SK-N-SH treated with all-trans-retinoic acid at 6 μM for 48 hours (cell line): ENCODE measurements around the gene IMPACT.

Experiments used
- ATAC-seq: fragments of 200-7000 bp; cut with Tn5 transposase; 3 replicates; pipeline ENCODE4 v1.9.1; 2020; ENCODE audit warnings: mild to moderate bottlenecking, moderate library complexity
- ARNTL ChIP-seq: fragments of 450-650 bp; formaldehyde crosslinking; IDR thresholded peaks from 2 replicates; pipeline ENCODE4 v1.5.0; 2020; ENCODE audit warnings: low read depth, mild to moderate bottlenecking, moderate library complexity, borderline replicate concordance
- BACH2 ChIP-seq: fragments of 250-450 bp; sonication (Bioruptor Pico); IDR thresholded peaks from 2 replicates; pipeline ENCODE4 v1.9.0; 2021; ENCODE audit warnings: mild to moderate bottlenecking, borderline replicate concordance
- CSDC2 ChIP-seq: fragments of 250-450 bp; sonication (Bioruptor Pico); IDR thresholded peaks from 2 replicates; pipeline ENCODE4 v1.5.0; 2020; ENCODE audit warnings: mild to moderate bottlenecking, moderate library complexity
- ESRRG ChIP-seq: fragments of 250-450 bp; sonication (Bioruptor Pico); IDR thresholded peaks from 2 replicates; pipeline ENCODE4 v1.6.1; 2021; ENCODE audit warnings: mild to moderate bottlenecking
- GLIS3 ChIP-seq: fragments of 250-450 bp; sonication (Bioruptor Pico); IDR thresholded peaks from 2 replicates; pipeline ENCODE4 v1.5.0; 2020; ENCODE audit warnings: mild to moderate bottlenecking, moderate library complexity
- ISL1 ChIP-seq: fragments of 250-450 bp; sonication (Bioruptor Pico); IDR thresholded peaks from 2 replicates; pipeline ENCODE4 v2.1.2; 2022; ENCODE audit warnings: mild to moderate bottlenecking, moderate library complexity
- OSR1 ChIP-seq: fragments of 250-450 bp; sonication (Bioruptor Pico); IDR thresholded peaks from 2 replicates; pipeline ENCODE4 v1.8.0; 2022; ENCODE audit warnings: moderate library complexity, mild to moderate bottlenecking, inconsistent platforms
- PPARA ChIP-seq: fragments of 250-450 bp; sonication (Bioruptor Pico); IDR thresholded peaks from 2 replicates; pipeline ENCODE4 v1.5.0; 2020; ENCODE audit warnings: mild to moderate bottlenecking, borderline replicate concordance
- RARB ChIP-seq: fragments of 250-450 bp; sonication (Bioruptor Pico); IDR thresholded peaks from 2 replicates; pipeline ENCODE4 v1.8.0; 2021; ENCODE audit warnings: mild to moderate bottlenecking, moderate library complexity
- SNAI2 ChIP-seq: fragments of 250-450 bp; sonication (Bioruptor Pico); IDR thresholded peaks from 2 replicates; pipeline ENCODE4 v1.5.0; 2020; ENCODE audit warnings: mild to moderate bottlenecking, moderate library complexity
- TCF4 ChIP-seq: fragments of 250-450 bp; sonication (Bioruptor Pico); IDR thresholded peaks from 2 replicates; pipeline ENCODE4 v1.8.0; 2021; ENCODE audit warnings: mild to moderate bottlenecking, moderate library complexity, borderline replicate concordance
- TOX ChIP-seq: fragments of 250-450 bp; sonication (Bioruptor Pico); IDR thresholded peaks from 2 replicates; pipeline ENCODE4 v1.8.0; 2021; ENCODE audit warnings: mild to moderate bottlenecking, moderate library complexity, borderline replicate concordance
- ZC3H10 ChIP-seq: fragments of 250-450 bp; sonication (Bioruptor Pico); IDR thresholded peaks from 2 replicates; pipeline ENCODE4 v1.5.1; 2021; ENCODE audit warnings: mild to moderate bottlenecking, moderate library complexity
- ZFP3 ChIP-seq: fragments of 250-450 bp; sonication (Bioruptor Pico); IDR thresholded peaks from 2 replicates; pipeline ENCODE4 v1.5.0; 2020; ENCODE audit warnings: mild to moderate bottlenecking, moderate library complexity
- ZFP30 ChIP-seq: fragments of 450-650 bp; formaldehyde crosslinking; IDR thresholded peaks from 2 replicates; pipeline ENCODE4 v1.5.0; 2022; ENCODE audit warnings: mild to moderate bottlenecking, moderate library complexity
- ZNF565 ChIP-seq: fragments of 450-650 bp; formaldehyde crosslinking; conservative IDR thresholded peaks from 2 replicates; pipeline ENCODE4 v1.5.0; 2020; ENCODE audit warnings: low read depth, mild to moderate bottlenecking, moderate library complexity
- ZNF70 ChIP-seq: fragments of 450-650 bp; formaldehyde crosslinking; IDR thresholded peaks from 2 replicates; pipeline ENCODE4 v1.5.0; 2020; ENCODE audit warnings: mild to moderate bottlenecking, moderate library complexity
- ZNF8 ChIP-seq: fragments of 450-650 bp; formaldehyde crosslinking; IDR thresholded peaks from 2 replicates; pipeline ENCODE4 v1.5.0; 2020; ENCODE audit warnings: mild to moderate bottlenecking, moderate library complexity
- TF ChIP-seq, protein P1 (sequence below): fragments of 250-450 bp; sonication (Bioruptor Pico); IDR thresholded peaks from 2 replicates; pipeline ENCODE4 v1.5.1; 2020; ENCODE audit warnings: low read depth, mild to moderate bottlenecking, moderate library complexity
- TF ChIP-seq, protein P2 (sequence below): fragments of 250-450 bp; sonication (Bioruptor Pico); IDR thresholded peaks from 2 replicates; pipeline ENCODE4 v1.5.0; 2020; ENCODE audit warnings: mild to moderate bottlenecking, moderate library complexity
- TF ChIP-seq, protein P3 (sequence below): fragments of 250-450 bp; sonication (Bioruptor Pico); IDR thresholded peaks from 2 replicates; pipeline ENCODE4 v1.8.0; 2021; ENCODE audit warnings: low read depth, mild to moderate bottlenecking, moderate library complexity, borderline replicate concordance
- TF ChIP-seq, protein P4 (sequence below): fragments of 250-450 bp; sonication (Bioruptor Pico); IDR thresholded peaks from 2 replicates; pipeline ENCODE4 v1.8.0; 2020; ENCODE audit warnings: mild to moderate bottlenecking, moderate library complexity, borderline replicate concordance
- TF ChIP-seq, protein P5 (sequence below): fragments of 250-450 bp; sonication (Bioruptor Pico); IDR thresholded peaks from 2 replicates; pipeline ENCODE4 v1.5.1; 2021; ENCODE audit warnings: mild to moderate bottlenecking, moderate library complexity

The IMPACT gene

DNA sequence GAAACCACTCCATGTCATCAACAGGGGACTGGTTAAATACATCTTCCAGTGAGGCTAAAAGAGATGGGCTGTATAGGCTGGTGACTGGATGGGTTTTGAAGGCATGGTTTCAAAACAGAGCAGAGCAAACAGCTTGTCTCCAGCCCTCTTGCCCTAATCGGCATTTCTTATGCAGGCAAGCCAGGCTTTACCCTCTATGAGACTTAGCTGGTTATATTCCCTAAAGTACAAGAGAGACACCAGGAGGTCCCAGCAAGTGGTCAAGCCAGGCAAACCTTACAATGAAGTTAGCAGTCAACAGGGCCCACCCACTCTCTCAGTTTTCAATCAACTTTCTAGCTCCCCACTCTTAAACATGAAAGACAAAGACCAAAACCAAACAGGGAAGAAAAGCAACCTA, 47.9 kb upstream of the IMPACT start (continued):
- TF ChIP-seq, protein P1, sequence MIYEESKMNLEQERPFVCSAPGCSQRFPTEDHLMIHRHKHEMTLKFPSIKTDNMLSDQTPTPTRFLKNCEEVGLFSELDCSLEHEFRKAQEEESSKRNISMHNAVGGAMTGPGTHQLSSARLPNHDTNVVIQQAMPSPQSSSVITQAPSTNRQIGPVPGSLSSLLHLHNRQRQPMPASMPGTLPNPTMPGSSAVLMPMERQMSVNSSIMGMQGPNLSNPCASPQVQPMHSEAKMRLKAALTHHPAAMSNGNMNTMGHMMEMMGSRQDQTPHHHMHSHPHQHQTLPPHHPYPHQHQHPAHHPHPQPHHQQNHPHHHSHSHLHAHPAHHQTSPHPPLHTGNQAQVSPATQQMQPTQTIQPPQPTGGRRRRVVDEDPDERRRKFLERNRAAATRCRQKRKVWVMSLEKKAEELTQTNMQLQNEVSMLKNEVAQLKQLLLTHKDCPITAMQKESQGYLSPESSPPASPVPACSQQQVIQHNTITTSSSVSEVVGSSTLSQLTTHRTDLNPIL (CRISPR knock-in tag), result no peak
- TF ChIP-seq ARNTL, result no peak
- no peak for TF ChIP-seq ZC3H10
- TF ChIP-seq CSDC2 (CRISPR knock-in tag), result no peak
- TF ChIP-seq BACH2 (CRISPR knock-in tag), result no peak
- TF ChIP-seq ZFP30 (CRISPR knock-in tag), result no peak
- TF ChIP-seq ESRRG (CRISPR knock-in tag), result no peak
- no peak for TF ChIP-seq GLIS3
- TF ChIP-seq RARB (CRISPR knock-in tag), result no peak

DNA sequence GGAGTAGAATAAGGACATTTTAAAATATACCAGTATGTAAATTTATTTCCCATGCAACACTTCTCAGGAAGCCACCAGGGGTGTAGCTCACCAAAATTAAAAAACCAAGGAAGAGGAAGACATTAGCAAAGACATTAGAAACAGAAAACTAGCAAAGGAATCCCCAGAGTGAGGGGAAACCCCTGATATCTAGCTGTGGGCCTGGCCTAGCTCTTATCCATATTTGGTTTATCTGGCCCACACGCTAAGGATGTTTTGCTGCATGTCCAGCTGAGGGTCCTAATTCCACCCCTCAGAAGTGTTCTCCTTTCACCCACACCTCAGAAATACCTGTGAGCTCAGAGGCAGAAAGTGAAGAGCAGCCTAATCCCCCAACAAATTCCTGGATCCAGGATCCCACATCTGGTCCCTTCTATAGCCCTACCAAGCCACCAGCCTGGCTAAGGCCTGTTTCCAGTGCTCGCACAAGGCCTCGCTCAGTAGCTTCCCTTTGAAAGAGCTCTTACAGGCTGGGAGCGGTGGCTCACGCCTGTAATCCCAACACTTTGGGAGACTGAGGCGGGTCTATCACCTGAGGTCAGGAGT, 46.2 kb upstream of the IMPACT start:
- TF ChIP-seq, protein P2, sequence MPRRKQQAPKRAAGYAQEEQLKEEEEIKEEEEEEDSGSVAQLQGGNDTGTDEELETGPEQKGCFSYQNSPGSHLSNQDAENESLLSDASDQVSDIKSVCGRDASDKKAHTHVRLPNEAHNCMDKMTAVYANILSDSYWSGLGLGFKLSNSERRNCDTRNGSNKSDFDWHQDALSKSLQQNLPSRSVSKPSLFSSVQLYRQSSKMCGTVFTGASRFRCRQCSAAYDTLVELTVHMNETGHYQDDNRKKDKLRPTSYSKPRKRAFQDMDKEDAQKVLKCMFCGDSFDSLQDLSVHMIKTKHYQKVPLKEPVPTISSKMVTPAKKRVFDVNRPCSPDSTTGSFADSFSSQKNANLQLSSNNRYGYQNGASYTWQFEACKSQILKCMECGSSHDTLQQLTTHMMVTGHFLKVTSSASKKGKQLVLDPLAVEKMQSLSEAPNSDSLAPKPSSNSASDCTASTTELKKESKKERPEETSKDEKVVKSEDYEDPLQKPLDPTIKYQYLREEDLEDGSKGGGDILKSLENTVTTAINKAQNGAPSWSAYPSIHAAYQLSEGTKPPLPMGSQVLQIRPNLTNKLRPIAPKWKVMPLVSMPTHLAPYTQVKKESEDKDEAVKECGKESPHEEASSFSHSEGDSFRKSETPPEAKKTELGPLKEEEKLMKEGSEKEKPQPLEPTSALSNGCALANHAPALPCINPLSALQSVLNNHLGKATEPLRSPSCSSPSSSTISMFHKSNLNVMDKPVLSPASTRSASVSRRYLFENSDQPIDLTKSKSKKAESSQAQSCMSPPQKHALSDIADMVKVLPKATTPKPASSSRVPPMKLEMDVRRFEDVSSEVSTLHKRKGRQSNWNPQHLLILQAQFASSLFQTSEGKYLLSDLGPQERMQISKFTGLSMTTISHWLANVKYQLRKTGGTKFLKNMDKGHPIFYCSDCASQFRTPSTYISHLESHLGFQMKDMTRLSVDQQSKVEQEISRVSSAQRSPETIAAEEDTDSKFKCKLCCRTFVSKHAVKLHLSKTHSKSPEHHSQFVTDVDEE (CRISPR knock-in tag), result no peak
- no peak for TF ChIP-seq GLIS3
- no peak for TF ChIP-seq PPARA (CRISPR knock-in tag)
- TF ChIP-seq ZFP3 (CRISPR knock-in tag), result no peak
- TF ChIP-seq, protein P3, sequence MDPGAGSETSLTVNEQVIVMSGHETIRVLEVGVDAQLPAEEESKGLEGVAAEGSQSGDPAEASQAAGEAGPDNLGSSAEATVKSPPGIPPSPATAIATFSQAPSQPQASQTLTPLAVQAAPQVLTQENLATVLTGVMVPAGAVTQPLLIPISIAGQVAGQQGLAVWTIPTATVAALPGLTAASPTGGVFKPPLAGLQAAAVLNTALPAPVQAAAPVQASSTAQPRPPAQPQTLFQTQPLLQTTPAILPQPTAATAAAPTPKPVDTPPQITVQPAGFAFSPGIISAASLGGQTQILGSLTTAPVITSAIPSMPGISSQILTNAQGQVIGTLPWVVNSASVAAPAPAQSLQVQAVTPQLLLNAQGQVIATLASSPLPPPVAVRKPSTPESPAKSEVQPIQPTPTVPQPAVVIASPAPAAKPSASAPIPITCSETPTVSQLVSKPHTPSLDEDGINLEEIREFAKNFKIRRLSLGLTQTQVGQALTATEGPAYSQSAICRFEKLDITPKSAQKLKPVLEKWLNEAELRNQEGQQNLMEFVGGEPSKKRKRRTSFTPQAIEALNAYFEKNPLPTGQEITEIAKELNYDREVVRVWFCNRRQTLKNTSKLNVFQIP, result no peak
- TF ChIP-seq ZNF565 (CRISPR knock-in tag), result no peak
- TF ChIP-seq OSR1 (CRISPR knock-in tag), result no peak
- TF ChIP-seq, protein P4, sequence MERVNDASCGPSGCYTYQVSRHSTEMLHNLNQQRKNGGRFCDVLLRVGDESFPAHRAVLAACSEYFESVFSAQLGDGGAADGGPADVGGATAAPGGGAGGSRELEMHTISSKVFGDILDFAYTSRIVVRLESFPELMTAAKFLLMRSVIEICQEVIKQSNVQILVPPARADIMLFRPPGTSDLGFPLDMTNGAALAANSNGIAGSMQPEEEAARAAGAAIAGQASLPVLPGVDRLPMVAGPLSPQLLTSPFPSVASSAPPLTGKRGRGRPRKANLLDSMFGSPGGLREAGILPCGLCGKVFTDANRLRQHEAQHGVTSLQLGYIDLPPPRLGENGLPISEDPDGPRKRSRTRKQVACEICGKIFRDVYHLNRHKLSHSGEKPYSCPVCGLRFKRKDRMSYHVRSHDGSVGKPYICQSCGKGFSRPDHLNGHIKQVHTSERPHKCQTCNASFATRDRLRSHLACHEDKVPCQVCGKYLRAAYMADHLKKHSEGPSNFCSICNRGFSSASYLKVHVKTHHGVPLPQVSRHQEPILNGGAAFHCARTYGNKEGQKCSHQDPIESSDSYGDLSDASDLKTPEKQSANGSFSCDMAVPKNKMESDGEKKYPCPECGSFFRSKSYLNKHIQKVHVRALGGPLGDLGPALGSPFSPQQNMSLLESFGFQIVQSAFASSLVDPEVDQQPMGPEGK (CRISPR knock-in tag), result no peak
- no peak for TF ChIP-seq TOX (CRISPR knock-in tag)
- TF ChIP-seq, protein P1 (CRISPR knock-in tag), result no peak
- no peak for TF ChIP-seq ZNF8 (CRISPR knock-in tag)
- no peak for TF ChIP-seq ZFP30 (CRISPR knock-in tag)
- TF ChIP-seq ZNF70 (CRISPR knock-in tag), result no peak
- TF ChIP-seq ARNTL, result no peak
- no peak for TF ChIP-seq CSDC2 (CRISPR knock-in tag)
- TF ChIP-seq ISL1, result no peak
- no peak for TF ChIP-seq TCF4 (CRISPR knock-in tag)
- no peak for TF ChIP-seq RARB (CRISPR knock-in tag)
- TF ChIP-seq BACH2 (CRISPR knock-in tag), result no peak
- TF ChIP-seq SNAI2 (CRISPR knock-in tag), result no peak
- ATAC-seq, result no peak

DNA sequence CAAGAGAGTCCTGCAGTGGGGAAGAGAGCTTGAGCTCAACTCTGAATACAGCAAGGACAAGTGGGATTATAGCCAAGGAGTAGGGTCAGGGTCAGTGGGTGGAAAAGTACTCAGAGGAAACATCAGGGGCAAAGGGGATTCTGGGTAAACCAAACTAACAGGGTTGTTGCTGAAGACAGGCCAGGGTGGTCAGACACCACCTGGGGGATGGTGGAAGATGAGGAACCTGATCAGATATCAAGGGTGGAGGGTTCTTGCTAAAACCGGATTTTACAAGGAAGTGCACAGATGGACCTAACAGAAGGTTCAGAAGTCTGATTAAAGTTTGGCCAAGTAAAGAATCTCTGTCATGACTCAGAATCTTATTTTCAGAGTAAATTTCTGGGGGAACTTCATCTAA, 45.3 kb upstream of the IMPACT start:
- no peak for ATAC-seq
- TF ChIP-seq, protein P5, sequence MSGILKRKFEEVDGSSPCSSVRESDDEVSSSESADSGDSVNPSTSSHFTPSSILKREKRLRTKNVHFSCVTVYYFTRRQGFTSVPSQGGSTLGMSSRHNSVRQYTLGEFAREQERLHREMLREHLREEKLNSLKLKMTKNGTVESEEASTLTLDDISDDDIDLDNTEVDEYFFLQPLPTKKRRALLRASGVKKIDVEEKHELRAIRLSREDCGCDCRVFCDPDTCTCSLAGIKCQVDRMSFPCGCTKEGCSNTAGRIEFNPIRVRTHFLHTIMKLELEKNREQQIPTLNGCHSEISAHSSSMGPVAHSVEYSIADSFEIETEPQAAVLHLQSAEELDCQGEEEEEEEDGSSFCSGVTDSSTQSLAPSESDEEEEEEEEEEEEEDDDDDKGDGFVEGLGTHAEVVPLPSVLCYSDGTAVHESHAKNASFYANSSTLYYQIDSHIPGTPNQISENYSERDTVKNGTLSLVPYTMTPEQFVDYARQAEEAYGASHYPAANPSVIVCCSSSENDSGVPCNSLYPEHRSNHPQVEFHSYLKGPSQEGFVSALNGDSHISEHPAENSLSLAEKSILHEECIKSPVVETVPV (CRISPR knock-in tag), result no peak
- TF ChIP-seq ZC3H10 (no peak), SNAI2 (CRISPR knock-in tag) (no peak), RARB (CRISPR knock-in tag) (no peak), GLIS3 (no peak), ZFP30 (CRISPR knock-in tag) (no peak), ESRRG (CRISPR knock-in tag) (no peak), TCF4 (CRISPR knock-in tag) (no peak), TOX (CRISPR knock-in tag) (no peak), ZFP3 (CRISPR knock-in tag) (no peak), OSR1 (CRISPR knock-in tag) (no peak), ISL1 (no peak), ZNF565 (CRISPR knock-in tag) (no peak)
- TF ChIP-seq, protein P3, result no peak
- TF ChIP-seq, protein P4 (CRISPR knock-in tag), result no peak
